Activated CD4-positive, CD25-positive, alpha-beta regulatory T cell treated with anti-CD3 and anti-CD28 coated beads, Interleukin-2, amount 50 U/mL, for 24 hours (primary cell): ENCODE data around the gene ACTR6.
"Not testable (repeated sequence)": the region's sequence is repeated elsewhere in the genome, so short reads cannot be mapped to it uniquely, and the experiment has no call there.

Source experiments
- ATAC-seq, 2 donors: fragments of 150-1000 bp; cut with Tn5 transposase; one replicate each; pipeline ENCODE4 v1.10.0; 2021; ENCODE audit warnings: mild to moderate bottlenecking in 1 of 2, moderate library complexity in 1 of 2

ACTR6 gene

GRCh38 chr12:100200463-100201181 lies at the start of gene ACTR6:
TSS of gene ACTR6 (plus strand) at chr12:100200815. CDS start at chr12:100200852, 37 bp downstream.
- ATAC-seq: peak; percentile 91 to 94

- ATAC-seq: no peak
These were observed 48.8 kb upstream of the ACTR6 start for GRCh38 chr12:100151769-100152168.

DNA sequence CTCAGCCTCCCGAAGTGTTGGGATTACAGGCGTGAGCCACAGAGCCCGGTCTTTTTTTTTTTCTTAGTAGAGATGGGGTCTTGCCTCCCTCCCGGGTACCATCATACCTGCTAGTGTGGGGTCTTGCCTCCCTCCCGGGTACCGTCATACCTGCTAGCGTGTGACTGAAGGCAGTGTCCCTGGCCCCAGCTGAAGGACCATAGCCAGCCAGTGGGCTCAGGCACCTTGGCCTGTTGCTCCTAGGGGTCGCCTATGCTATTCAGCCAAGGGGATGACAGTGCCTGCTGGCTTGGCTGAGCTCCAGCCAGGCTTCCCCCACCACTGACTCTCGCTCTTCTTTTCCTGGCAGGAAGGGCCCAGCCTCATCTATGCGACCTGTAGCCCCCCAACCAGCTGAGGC lies 47.5 kb upstream of the ACTR6 start:
- ATAC-seq: no peak

DNA sequence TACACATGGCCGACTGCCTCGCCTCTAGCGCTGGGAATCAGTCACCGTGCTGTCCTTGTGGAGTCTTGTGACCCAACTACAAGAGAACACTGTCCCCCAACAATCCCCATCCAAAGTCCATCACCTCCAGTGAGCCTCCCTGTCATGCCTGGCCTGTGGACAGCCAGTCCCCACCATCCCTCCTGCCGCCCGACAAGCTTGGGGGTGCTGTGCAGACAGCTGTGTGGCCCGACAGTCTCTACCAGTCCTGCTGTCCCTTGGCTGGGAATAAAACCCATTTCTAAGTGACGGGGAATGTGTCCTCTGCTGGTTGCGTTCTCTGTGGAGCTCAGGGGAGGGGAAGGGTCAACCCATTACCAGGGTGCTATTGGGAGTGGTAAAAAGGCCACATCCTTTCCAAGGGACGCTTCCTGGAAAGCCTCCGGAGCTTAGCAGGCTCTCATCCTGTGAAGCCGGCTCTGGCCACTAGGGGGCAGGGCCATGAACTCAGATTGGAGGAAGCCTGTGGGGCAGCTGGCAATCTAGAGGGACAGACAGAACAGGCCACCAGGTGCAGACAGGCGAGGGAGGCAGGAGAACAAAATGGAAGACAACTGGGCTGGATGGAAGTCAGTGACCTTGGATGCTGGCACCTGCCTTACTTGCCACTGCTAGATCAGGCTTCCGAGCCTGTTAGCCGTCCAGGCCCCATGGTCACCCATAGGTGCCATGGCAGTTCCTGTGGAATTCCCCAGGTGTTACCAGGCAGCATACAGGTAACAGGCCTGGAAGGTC lies 46.0 kb upstream of the ACTR6 start:
- peak; percentile 53 to 60 for ATAC-seq

GRCh38 chr12:100156731-100157426 lies 43.7 kb upstream of the ACTR6 start:
- ATAC-seq: no peak

- no peak for ATAC-seq
These were observed 43.2 kb upstream of the ACTR6 start for GRCh38 chr12:100157427-100157821.

- ATAC-seq: no peak
These were observed 42.1 kb upstream of the ACTR6 start for GRCh38 chr12:100158535-100158934.

GRCh38 chr12:100159391-100160104 lies 41.1 kb upstream of the ACTR6 start:
- ATAC-seq: no peak

DNA sequence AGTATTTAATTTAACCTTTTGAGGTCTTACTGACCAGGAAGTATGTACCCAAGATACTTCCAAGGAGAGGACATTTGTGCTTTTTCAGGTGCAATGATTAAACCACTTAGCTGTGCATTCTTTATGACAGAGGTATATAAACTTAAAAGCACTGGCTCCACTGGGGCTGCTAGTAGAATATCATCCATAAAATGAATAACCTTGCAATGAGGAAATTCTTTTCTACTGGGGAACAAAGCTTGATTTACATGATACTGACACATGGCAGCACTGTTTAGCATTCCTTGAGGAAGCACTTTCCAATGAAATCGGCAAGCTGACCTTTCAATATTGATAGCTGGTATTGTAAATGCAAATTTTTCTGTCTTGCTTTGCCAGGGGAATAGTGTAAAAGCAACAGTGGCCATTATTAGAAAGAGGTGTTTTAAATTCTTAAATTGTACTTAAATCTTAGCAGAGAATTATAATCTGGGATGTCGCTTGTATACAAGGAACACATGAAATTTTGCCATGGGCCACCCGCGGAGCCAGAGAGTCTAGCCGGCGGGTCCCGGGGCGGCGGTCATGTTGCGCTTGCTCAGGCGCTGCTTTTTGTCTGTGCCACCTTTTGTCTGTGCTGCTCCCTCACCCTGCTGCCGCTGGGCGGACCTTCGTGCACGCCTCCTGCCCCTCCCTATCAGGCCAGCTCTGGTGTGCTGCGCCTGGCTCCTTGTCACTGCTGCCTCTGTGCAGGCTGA lies 37.0 kb upstream of the ACTR6 start:
- peak; percentile 99 to 100 for ATAC-seq

DNA sequence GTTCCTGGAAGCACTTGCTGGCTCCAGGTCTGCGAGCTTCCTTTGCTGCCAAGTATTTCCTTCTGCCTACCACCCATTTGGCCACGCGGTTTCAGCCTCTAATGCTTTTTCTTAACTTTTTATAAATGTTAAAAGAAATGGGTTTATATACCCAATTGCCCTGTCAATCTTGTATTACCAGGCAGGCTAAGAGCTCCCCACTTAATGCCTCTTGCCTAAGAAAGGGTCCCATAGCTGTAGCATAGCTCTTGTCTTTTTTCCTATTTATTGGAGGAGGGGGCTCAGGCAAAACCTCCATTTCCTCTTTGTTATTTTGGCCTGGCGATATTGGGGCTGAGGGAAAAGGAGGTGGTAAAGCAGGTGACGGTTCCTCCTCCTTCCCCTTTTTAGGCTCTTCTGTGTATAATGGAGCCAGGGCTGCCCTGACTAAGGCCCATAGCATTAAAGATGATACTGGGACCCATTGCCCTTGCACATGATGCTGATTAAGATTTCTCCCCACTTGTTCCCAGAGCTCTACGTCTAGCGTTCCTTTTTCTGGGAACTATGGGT lies 36.4 kb upstream of the ACTR6 start:
- no peak for ATAC-seq

DNA sequence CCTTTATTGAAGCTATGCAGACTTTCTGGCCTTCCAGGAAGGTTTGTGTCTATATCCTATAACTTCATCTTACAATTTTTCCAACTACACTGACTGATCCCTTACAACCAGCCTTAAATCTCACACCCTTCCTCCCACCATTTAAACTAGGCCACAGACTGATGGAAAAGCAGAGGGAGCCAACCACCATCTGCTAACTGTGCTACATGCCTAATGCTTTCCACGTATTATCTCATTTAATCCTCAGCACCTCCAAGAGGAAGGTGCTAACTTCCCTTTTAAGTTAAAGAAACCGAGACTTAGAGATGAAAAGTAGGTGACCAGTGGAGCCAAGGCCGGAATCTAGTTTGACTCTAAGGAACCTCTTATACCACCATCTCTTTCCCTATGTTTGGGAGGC lies 35.3 kb upstream of the ACTR6 start:
- ATAC-seq: no peak

- ATAC-seq: no peak
These were observed 34.4 kb upstream of the ACTR6 start for GRCh38 chr12:100166232-100166631.

DNA sequence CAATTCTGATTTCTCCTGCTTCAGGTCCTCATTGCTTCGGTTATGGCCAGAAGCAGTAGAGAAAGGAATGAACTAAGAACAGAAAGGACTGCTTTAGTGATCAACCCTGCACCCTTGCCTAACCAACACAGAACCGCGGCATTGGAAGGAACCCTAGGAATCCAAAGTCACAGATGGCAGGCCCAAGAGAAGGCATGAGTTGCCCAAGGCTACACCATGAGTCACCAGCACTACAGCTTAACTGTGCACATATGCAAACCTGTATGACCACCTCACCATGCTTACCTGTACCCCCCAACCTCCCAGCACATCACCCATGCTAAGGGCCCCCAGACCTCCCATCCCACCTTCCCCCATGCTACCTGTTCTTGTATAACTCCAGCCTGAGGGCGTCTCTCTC lies 32.1 kb upstream of the ACTR6 start:
- no peak for ATAC-seq

- no peak for ATAC-seq
These were observed 31.3 kb upstream of the ACTR6 start for GRCh38 chr12:100169345-100169744.

GRCh38 chr12:100170313-100170858 lies 30.2 kb upstream of the ACTR6 start:
- ATAC-seq: no peak

- no peak for ATAC-seq
These were observed 29.4 kb upstream of the ACTR6 start for GRCh38 chr12:100171248-100171647.

- ATAC-seq: no peak
These were observed 27.5 kb upstream of the ACTR6 start for GRCh38 chr12:100173111-100173510.

DNA sequence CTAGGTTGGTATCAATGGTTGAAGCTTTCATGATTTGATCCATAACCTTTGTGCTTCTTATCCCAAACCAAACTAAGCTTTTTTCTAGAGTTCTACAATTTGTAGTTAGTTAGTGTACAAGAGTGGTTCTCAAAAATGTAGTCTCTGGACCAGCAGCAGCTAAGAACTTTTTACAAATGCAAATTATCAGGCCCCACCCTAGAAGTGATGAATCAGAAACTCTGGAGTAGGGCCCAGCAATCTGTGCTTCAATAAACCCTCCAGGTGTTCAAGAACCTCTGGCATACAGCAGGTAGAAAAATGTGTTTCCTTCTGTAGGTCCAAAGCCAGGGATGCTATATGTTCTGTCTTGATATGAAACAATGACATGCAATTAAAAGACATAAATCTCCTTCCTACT lies 26.1 kb upstream of the ACTR6 start:
- no peak for ATAC-seq

- not testable (repeated sequence) for ATAC-seq
These were observed 24.1 kb upstream of the ACTR6 start for GRCh38 chr12:100176493-100176892.

DNA sequence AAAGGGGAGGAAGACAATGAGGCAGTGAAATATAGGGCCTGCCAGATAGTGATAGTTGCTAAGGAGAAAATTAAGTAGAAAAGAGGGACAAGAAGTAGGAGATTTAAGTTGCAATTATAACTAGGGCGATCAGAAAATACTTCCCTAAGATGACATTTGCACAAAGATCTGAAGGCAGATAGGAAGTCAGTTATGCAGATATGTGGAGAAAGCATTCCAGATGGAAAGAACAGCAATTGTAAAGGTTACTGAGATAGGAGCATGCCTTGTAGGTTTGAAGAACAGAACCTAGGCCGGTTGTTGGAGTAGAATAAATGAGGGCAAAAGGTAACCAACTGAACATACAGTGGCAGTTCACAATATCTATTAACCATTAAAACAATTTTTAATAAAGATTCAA lies 21.4 kb upstream of the ACTR6 start:
- ATAC-seq: no peak

- ATAC-seq: no peak
These were observed 16.0 kb upstream of the ACTR6 start for GRCh38 chr12:100184549-100185145.
